HepG2 (cell line): Measurements from ENCODE around the gene MYO18A. TPM values are rescaled to one million over a fixed set of nuclear protein-coding genes. Genes with fewer than 3 reads are reported as not detected.

Source experiments
- ATAC-seq: fragments of 200-7000 bp; cut with Tn5 transposase; 3 replicates; pipeline ENCODE4 v1.9.1; 2020; ENCODE audit warnings: mild to moderate bottlenecking, moderate library complexity
- BruUV-seq: library from RNA; stranded (reverse); fragments of 400-500 nt; replicated peaks from 2 replicates; lab custom pipeline; 2021; lab: Mats Ljungman, UMichigan
- CTCF ChIA-PET: fragments of 300-600 bp; formaldehyde crosslinking; extraction: SDS; loops from one replicate; lab custom pipeline; 2021; ENCODE audit warnings: low total read pairs, inconsistent platforms, low intra/inter-chr PET ratio; lab: Yijun Ruan, JAX
- POLR2A ChIA-PET: fragments of 350-600 bp; sonication (Branson Sonifier 250); formaldehyde crosslinking; loops from one replicate; lab custom pipeline; 2020; ENCODE audit warnings: antibody characterized with exemption, inconsistent platforms; lab: Yijun Ruan, JAX
- DNase-seq: peaks from one replicate; pipeline ENCODE4 v3.0.0-alpha.2; 2015; ENCODE audit warnings: low spot score
- FAIRE-seq: peaks from 3 replicates; lab custom pipeline; 2011; peaks lifted over from hg19 to GRCh38; lab: Jason Lieb, UNC
- H2AFZ ChIP-seq: one replicate; pipeline ENCODE4 v1.6.1; 2011; ENCODE audit warnings: low read length, inconsistent platforms
- H3K27ac ChIP-seq: fragments of 300-600 bp; 3 replicates; pipeline ENCODE4 v1.8.0; 2011; ENCODE audit warnings: mixed run types, mild to moderate bottlenecking, mixed read lengths, low read length, inconsistent platforms; ENCODE audit not compliant: insufficient read depth; ENCODE audit errors: extremely low read length
- H3K27me3 ChIP-seq, 2 experiments: fragments of 200-600 bp in 1 of 2; 2 replicates in 1 of 2; 3 replicates in 1 of 2; pipeline versions ENCODE4 v1.6.0 to v1.8.0; 2011; ENCODE audit warnings: low read length in 2 of 2, mild to moderate bottlenecking in 2 of 2, moderate library complexity in 2 of 2, inconsistent platforms in 1 of 2; ENCODE audit not compliant: insufficient read depth in 2 of 2, control insufficient read depth in 1 of 2
- H3K36me3 ChIP-seq, 2 experiments: fragments of 200-600 bp in 1 of 2; replicated peaks in 1 of 2; 2 replicates in 1 of 2; 3 replicates in 1 of 2; pipeline versions ENCODE4 v1.5.1 to v1.8.0; 2011; ENCODE audit warnings: low read length in 2 of 2, inconsistent platforms in 1 of 2; ENCODE audit not compliant: insufficient read depth in 2 of 2, control insufficient read depth in 1 of 2
- H3K4me1 ChIP-seq: 2 replicates; pipeline ENCODE4 v1.5.1; 2012; ENCODE audit warnings: low read length, inconsistent platforms; ENCODE audit not compliant: insufficient read depth
- H3K4me2 ChIP-seq: 2 replicates; pipeline ENCODE4 v1.6.0; 2011; ENCODE audit warnings: low read depth, low read length, inconsistent platforms
- H3K4me3 ChIP-seq, 3 experiments: fragments of 200-600 bp in 1 of 3; sonication (generic), shearing (Covaris generic) in 1 of 3; replicated peaks in 1 of 3; 2 replicates each; pipeline ENCODE4 v1.5.1; 2011 to 2016; ENCODE audit warnings: low read length in 3 of 3, inconsistent platforms in 2 of 3, low read depth in 2 of 3, mild to moderate bottlenecking in 2 of 3, control low read depth in 1 of 3, mixed read lengths in 1 of 3; ENCODE audit not compliant: insufficient read depth in 1 of 3
- H3K79me2 ChIP-seq: one replicate; pipeline ENCODE4 v1.6.1; 2011; ENCODE audit warnings: low read length, inconsistent platforms; ENCODE audit not compliant: insufficient read depth
- H3K9ac ChIP-seq: 2 replicates; pipeline ENCODE4 v1.6.0; 2011; ENCODE audit warnings: mild to moderate bottlenecking, low read depth, low read length, inconsistent platforms; ENCODE audit not compliant: insufficient read depth
- H3K9me3 ChIP-seq: 2 replicates; pipeline ENCODE4 v1.5.1; 2012; ENCODE audit warnings: mild to moderate bottlenecking, low read length
- H4K20me1 ChIP-seq: 2 replicates; pipeline ENCODE4 v1.6.0; 2011; ENCODE audit warnings: inconsistent platforms, mild to moderate bottlenecking, low read length, moderate library complexity; ENCODE audit not compliant: insufficient read depth
- ATF7 ChIP-seq, 2 experiments: fragments of 450-650 bp in 1 of 2; sonication (generic) in 1 of 2; formaldehyde crosslinking in 1 of 2; IDR thresholded peaks; 2 replicates each; pipeline versions ENCODE4 v1.4.0 to v1.6.1; 2016 to 2020; ENCODE audit warnings: antibody characterized with exemption in 1 of 2, mild to moderate bottlenecking in 1 of 2, missing genetic modification reagents in 1 of 2
- HDAC2 ChIP-seq: sonication (generic); formaldehyde crosslinking; IDR thresholded peaks from 2 replicates; pipeline ENCODE4 v1.4.0; 2020; ENCODE audit warnings: missing genetic modification reagents
- HES4 ChIP-seq: sonication (generic); formaldehyde crosslinking; IDR thresholded peaks from 2 replicates; pipeline ENCODE4 v1.9.0; 2021; ENCODE audit warnings: mild to moderate bottlenecking, missing genetic modification reagents, borderline replicate concordance
- HIVEP1 ChIP-seq: sonication (generic); formaldehyde crosslinking; IDR thresholded peaks from 2 replicates; pipeline ENCODE4 v1.4.0; 2020; ENCODE audit warnings: mild to moderate bottlenecking, missing genetic modification reagents
- LCORL ChIP-seq, 2 experiments: fragments of 450-650 bp in 1 of 2; sonication (generic) in 1 of 2; formaldehyde crosslinking in 1 of 2; IDR thresholded peaks; 2 replicates each; pipeline versions ENCODE4 v1.5.0 to v1.6.1; 2017 to 2020; ENCODE audit warnings: antibody characterized with exemption in 1 of 2, missing genetic modification reagents in 1 of 2
- PREB ChIP-seq: sonication (generic); formaldehyde crosslinking; IDR thresholded peaks from 2 replicates; pipeline ENCODE4 v1.4.0; 2020; ENCODE audit warnings: missing genetic modification reagents
- SNAPC4 ChIP-seq: sonication (generic); formaldehyde crosslinking; IDR thresholded peaks from 2 replicates; pipeline ENCODE4 v1.4.0; 2020; ENCODE audit warnings: mild to moderate bottlenecking, missing genetic modification reagents
- ZNF260 ChIP-seq: sonication (generic); formaldehyde crosslinking; IDR thresholded peaks from 2 replicates; pipeline ENCODE4 v1.4.0; 2020; ENCODE audit warnings: missing genetic modification reagents, low read depth, mild to moderate bottlenecking, borderline replicate concordance
- ZNF652 ChIP-seq: IDR thresholded peaks from 2 replicates; pipeline ENCODE4 v1.6.1; 2016; ENCODE audit warnings: low read depth, borderline replicate concordance
- ZNF775 ChIP-seq: sonication (generic); formaldehyde crosslinking; IDR thresholded peaks from 2 replicates; pipeline ENCODE4 v1.4.0; 2020; ENCODE audit warnings: missing genetic modification reagents, mild to moderate bottlenecking, moderate library complexity, borderline replicate concordance
- WGBS: methylation state at CpG from one replicate; pipeline ENCODE4 v1.1.6; 2017; ENCODE audit warnings: low lambda C conversion rate; 5-methylcytosine and 5-hydroxymethylcytosine counted together
- in situ Hi-C: cut with HindIII; loops from 2 replicates; pipeline ENCODE4 v1.10.0; 2017; ENCODE audit warnings: low pct_unique_long_range_greater_than_20kb; ENCODE audit not compliant: extremely low pct_ligation_motif_present
- intact Hi-C: fragments of 100-400 bp; cut with micrococcal nuclease; formaldehyde crosslinking; loops from one replicate; pipeline ENCODE4 v1.10.0; 2022; ENCODE audit not compliant: unreplicated experiment
- polyA plus RNA-seq, 8 experiments: library from polyadenylated mRNA; depleted of rRNA in 3 of 8; stranded (reverse) in 7 of 8; unstranded in 1 of 8; fragments of >200 nt; fragmentation: Illumina TruSeq in 4 of 8; extraction: Trizol in 4 of 8; gene quantifications; 2 replicates each; pipeline versions ENCODE4 v1.2.1 to v1.2.3, GENCODE V29; 2011 to 2016; ENCODE audit warnings: low read depth in 4 of 8, missing spikeins in 1 of 8, mixed read lengths in 1 of 8; ENCODE audit not compliant: insufficient read depth in 1 of 8
- total RNA-seq, 5 experiments: library from RNA; depleted of rRNA; stranded (reverse); fragments of >200 nt; fragmentation: Illumina TruSeq; extraction: Trizol; gene quantifications; 2 replicates each; pipeline ENCODE4 v1.2.3, GENCODE V29; 2016; ENCODE audit warnings: low read depth in 1 of 5
- TF ChIP-seq, protein P1 (sequence below): sonication (generic); formaldehyde crosslinking; IDR thresholded peaks from 2 replicates; pipeline ENCODE4 v1.4.0; 2020; ENCODE audit warnings: missing genetic modification reagents

MYO18A gene
- total and polyA plus RNA-seq, 2 of the 13 experiments (the other 11 are each of a cell fraction or from before 2014, with no cell fraction given) = 16.8 to 24.8 TPM

GRCh38 chr17:29158488-29159275 is 21.5 kb downstream of the MYO18A start (continued):
- TF ChIP-seq PREB (CRISPR knock-in tag) = no peak

- Histone ChIP-seq H3K36me3 (peaks cover 5 to 22% of the 10 kb centered on the region in 2 experiments; a peak in 4 of 5 replicates), H3K27me3 (no peaks in the 10 kb centered on the region), H3K27ac (peak overlapping the region; percentile 73), H3K4me3 (no peak overlapping the region), H3K4me1 (peaks cover 99% of the 10 kb centered on the region), H4K20me1 (peaks cover 12% of the 10 kb centered on the region), H3K9ac (peak overlapping the region; percentile 54), H3K4me2 (peak overlapping the region; percentile 71), H2AFZ (no peak overlapping the region), H3K79me2 (peaks cover 93% of the 10 kb centered on the region), H3K9me3 (no peaks in the 10 kb centered on the region)
- BruUV-seq = no TSS peak
- POLR2A ChIA-PET = interaction anchor here (21.6 kb wide), 1 partner anchor 20 kb away, joined by 618 read pairs; the partner anchor contains the start of gene MYO18A
- ATAC-seq (no peak), DNase-seq (no peak), FAIRE-seq (no peak)
- intact Hi-C loops = loop anchor here (10.0 kb wide), 1 partner anchor 137 kb away; the partner anchor contains the start of gene NUFIP2
- in situ Hi-C loops = no loop called here
- CTCF ChIA-PET = no interaction called here
- 92% methylated on average over 10 of the region's 11 CpGs for WGBS
- TF ChIP-seq ATF7 (IDR thresholded peaks at IDR 0.05) (no peak), ATF7 (CRISPR knock-in tag; IDR thresholded peaks at IDR 0.05) (no peak), HES4 (CRISPR knock-in tag) (no peak), HIVEP1 (CRISPR knock-in tag) (no peak), SNAPC4 (0 out of 2 replicates have a peak, but pooled peaks have one; percentile 14), ZNF652 (no peak), HDAC2 (CRISPR knock-in tag) (no peak), LCORL (IDR thresholded peaks at IDR 0.05) (no peak), LCORL (CRISPR knock-in tag; IDR thresholded peaks at IDR 0.05) (no peak), ZNF260 (CRISPR knock-in tag) (no peak), ZNF775 (CRISPR knock-in tag) (no peak)
- TF ChIP-seq, protein P1, sequence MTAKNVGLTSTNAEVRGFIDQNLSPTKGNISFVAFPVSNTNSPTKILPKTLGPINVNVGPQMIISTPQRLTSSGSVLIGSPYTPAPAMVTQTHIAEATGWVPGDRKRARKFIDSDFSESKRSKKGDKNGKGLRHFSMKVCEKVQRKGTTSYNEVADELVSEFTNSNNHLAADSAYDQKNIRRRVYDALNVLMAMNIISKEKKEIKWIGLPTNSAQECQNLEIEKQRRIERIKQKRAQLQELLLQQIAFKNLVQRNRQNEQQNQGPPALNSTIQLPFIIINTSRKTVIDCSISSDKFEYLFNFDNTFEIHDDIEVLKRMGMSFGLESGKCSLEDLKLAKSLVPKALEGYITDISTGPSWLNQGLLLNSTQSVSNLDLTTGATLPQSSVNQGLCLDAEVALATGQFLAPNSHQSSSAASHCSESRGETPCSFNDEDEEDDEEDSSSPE (CRISPR knock-in tag) = no peak
These were observed 22.1 kb downstream of the MYO18A start for GRCh38 chr17:29158096-29158487.
